H1 (cell line): Measurements from ENCODE around the gene PPFIBP2. TPM values are rescaled to one million over a fixed set of nuclear protein-coding genes. Genes with fewer than 3 reads are reported as not detected.

Experiments used
- CTCF ChIA-PET: fragments of 300-600 bp; sonication (Branson Sonifier 250); formaldehyde crosslinking; loops from one replicate; lab custom pipeline; 2021; ENCODE audit not compliant: partially characterized antibody; lab: Charles Lee
- POLR2A ChIA-PET: fragments of 300-600 bp; sonication (Branson Sonifier 250); formaldehyde crosslinking; loops from one replicate; lab custom pipeline; 2021; ENCODE audit warnings: inconsistent platforms; ENCODE audit not compliant: partially characterized antibody; lab: Charles Lee
- DNase-seq, 2 experiments: peaks; one replicate each; pipeline versions ENCODE4 v3.0.0 to v3.0.0-alpha.2; 2010 to 2022; ENCODE audit warnings: low spot score in 2 of 2, low read depth in 1 of 2, mixed read lengths in 1 of 2
- FAIRE-seq: peaks from 2 replicates; lab custom pipeline; 2011; peaks lifted over from hg19 to GRCh38; lab: Jason Lieb, UNC
- H2AFZ ChIP-seq: 2 replicates; pipeline ENCODE4 v1.8.1; 2012; ENCODE audit warnings: low read length, inconsistent platforms
- H2AK5ac ChIP-seq: 2 replicates; pipeline ENCODE4 v1.6.1; 2013; ENCODE audit warnings: low read depth, low read length
- H2BK120ac ChIP-seq: replicated peaks from 2 replicates; pipeline ENCODE3; 2013; ENCODE audit warnings: low read depth, low read length, inconsistent platforms
- H2BK12ac ChIP-seq: 2 replicates; pipeline ENCODE4 v1.6.1; 2013; ENCODE audit warnings: low read depth, low read length
- H2BK15ac ChIP-seq: 2 replicates; pipeline ENCODE4 v1.6.1; 2013; ENCODE audit warnings: low read length
- H2BK20ac ChIP-seq: 2 replicates; pipeline ENCODE4 v1.6.1; 2013; ENCODE audit warnings: low read length
- H2BK5ac ChIP-seq: 2 replicates; pipeline ENCODE4 v1.6.1; 2013; ENCODE audit warnings: low read depth, low read length
- H3K14ac ChIP-seq: 2 replicates; pipeline ENCODE4 v1.6.1; 2013; ENCODE audit warnings: inconsistent platforms; ENCODE audit not compliant: insufficient read length
- H3K18ac ChIP-seq: 2 replicates; pipeline ENCODE4 v1.6.1; 2013; ENCODE audit warnings: low read length; ENCODE audit errors: extremely low read depth
- H3K23ac ChIP-seq: 2 replicates; pipeline ENCODE4 v1.6.1; 2013; ENCODE audit warnings: inconsistent platforms; ENCODE audit not compliant: insufficient read length
- H3K23me2 ChIP-seq: 2 replicates; pipeline ENCODE4 v1.6.1; 2013; ENCODE audit warnings: low read depth, low read length
- H3K27ac ChIP-seq: 2 replicates; pipeline ENCODE4 v1.6.1; 2011; ENCODE audit warnings: low read depth, low read length, inconsistent platforms
- H3K27me3 ChIP-seq, 4 experiments: replicated peaks in 1 of 4; 1 replicate in 1 of 4; 2 replicates in 3 of 4; pipeline versions ENCODE4 v1.6.1 to v1.8.1; 2011 to 2013; ENCODE audit warnings: low read length in 3 of 4, mild to moderate bottlenecking in 3 of 4, inconsistent platforms in 2 of 4, mixed read lengths in 2 of 4, moderate library complexity in 1 of 4; ENCODE audit not compliant: control insufficient read depth in 3 of 4, insufficient read depth in 3 of 4; ENCODE audit errors: extremely low read depth in 1 of 4
- H3K36me3 ChIP-seq, 4 experiments: 2 replicates each; pipeline versions ENCODE4 v1.6.1 to v1.8.1; 2011 to 2013; ENCODE audit warnings: mild to moderate bottlenecking in 4 of 4, low read length in 3 of 4, moderate library complexity in 2 of 4, control low read depth in 1 of 4, inconsistent platforms in 1 of 4; ENCODE audit not compliant: insufficient read depth in 4 of 4, control insufficient read depth in 2 of 4
- H3K4ac ChIP-seq: replicated peaks from 2 replicates; pipeline ENCODE3; 2013; ENCODE audit warnings: low read length, low read depth, mixed read lengths, inconsistent platforms; ENCODE audit not compliant: insufficient read length
- H3K4me1 ChIP-seq, 4 experiments: replicated peaks in 1 of 4; 1 replicate in 1 of 4; 2 replicates in 3 of 4; pipeline versions ENCODE4 v1.6.1 to v1.8.1; 2011 to 2013; ENCODE audit warnings: low read length in 3 of 4, inconsistent platforms in 2 of 4, mixed read lengths in 1 of 4; ENCODE audit not compliant: insufficient read depth in 4 of 4, control insufficient read depth in 3 of 4
- H3K4me2 ChIP-seq, 2 experiments: 2 replicates each; pipeline versions ENCODE4 v1.6.1 to v1.8.1; 2011 to 2013; ENCODE audit warnings: low read depth in 2 of 2, low read length in 2 of 2, control low read depth in 1 of 2, inconsistent platforms in 1 of 2, mild to moderate bottlenecking in 1 of 2; ENCODE audit not compliant: insufficient read depth in 1 of 2
- H3K4me3 ChIP-seq, 4 experiments: fragments of 200-600, 300-600 bp in 1 of 4; sonication (generic), shearing (Covaris generic), sonication (Bioruptor Twin) in 1 of 4; 2 replicates each; pipeline versions ENCODE4 v1.5.1 to v1.8.1; 2011 to 2016; ENCODE audit warnings: low read length in 4 of 4, low read depth in 3 of 4, control low read depth in 2 of 4, inconsistent platforms in 2 of 4, mild to moderate bottlenecking in 2 of 4, mixed read lengths in 1 of 4, moderate library complexity in 1 of 4; ENCODE audit not compliant: insufficient read depth in 2 of 4; ENCODE audit errors: extremely low read depth in 1 of 4
- H3K56ac ChIP-seq: replicated peaks from 2 replicates; pipeline ENCODE3; 2013; ENCODE audit warnings: low read depth, mild to moderate bottlenecking, mixed read lengths, low read length, inconsistent platforms; ENCODE audit not compliant: insufficient read length
- H3K79me1 ChIP-seq: 2 replicates; pipeline ENCODE4 v1.6.1; 2013; ENCODE audit warnings: low read depth, low read length, control low read depth
- H3K79me2 ChIP-seq, 2 experiments: 2 replicates each; pipeline versions ENCODE4 v1.6.1 to v1.8.1; 2012 to 2013; ENCODE audit warnings: low read length in 2 of 2, mild to moderate bottlenecking in 2 of 2, inconsistent platforms in 1 of 2; ENCODE audit not compliant: insufficient read depth in 2 of 2, control insufficient read depth in 1 of 2
- H3K9ac ChIP-seq, 4 experiments: replicated peaks in 1 of 4; 1 replicate in 1 of 4; 2 replicates in 3 of 4; pipeline versions ENCODE4 v1.6.1 to v1.8.1; 2011 to 2013; ENCODE audit warnings: low read depth in 3 of 4, low read length in 3 of 4, control low read depth in 2 of 4, mild to moderate bottlenecking in 2 of 4, moderate library complexity in 2 of 4, inconsistent platforms in 1 of 4; ENCODE audit errors: extremely low read depth in 1 of 4
- H3K9me3 ChIP-seq, 2 experiments: 2 replicates each; pipeline versions ENCODE4 v1.6.1 to v1.8.1; 2012 to 2013; ENCODE audit warnings: mild to moderate bottlenecking in 2 of 2, moderate library complexity in 2 of 2, control low read depth in 1 of 2, inconsistent platforms in 1 of 2, low read depth in 1 of 2, low read length in 1 of 2, mixed read lengths in 1 of 2; ENCODE audit not compliant: insufficient read depth in 2 of 2
- H4K20me1 ChIP-seq, 2 experiments: replicated peaks in 1 of 2; 2 replicates each; pipeline versions ENCODE3 to v1.8.1; 2011 to 2013; ENCODE audit warnings: inconsistent platforms in 2 of 2, low read length in 2 of 2, mild to moderate bottlenecking in 1 of 2; ENCODE audit not compliant: insufficient read depth in 2 of 2, control insufficient read depth in 1 of 2
- H4K5ac ChIP-seq: 2 replicates; pipeline ENCODE4 v1.6.1; 2013; ENCODE audit warnings: low read length, low read depth, mixed read lengths, inconsistent platforms; ENCODE audit not compliant: insufficient read length
- H4K8ac ChIP-seq: 2 replicates; pipeline ENCODE4 v1.8.0; 2013; ENCODE audit warnings: mild to moderate bottlenecking, moderate library complexity, low read length, inconsistent platforms; ENCODE audit not compliant: insufficient read depth; ENCODE audit errors: extremely low read depth
- H4K91ac ChIP-seq: replicated peaks from 2 replicates; pipeline ENCODE3; 2013; ENCODE audit warnings: low read length, mixed read lengths, inconsistent platforms; ENCODE audit not compliant: insufficient read length
- CBX5 ChIP-seq: fragments of 300-800, 300-1000 bp; sonication (generic); IDR thresholded peaks from 2 replicates; pipeline ENCODE4 v1.7.1; 2016; ENCODE audit warnings: antibody characterized with exemption, low read length, low read depth
- EZH2 ChIP-seq: fragments of 200-600 bp; sonication (generic); IDR thresholded peaks from 2 replicates; pipeline ENCODE4 v1.7.1; 2012; ENCODE audit warnings: low read depth, mild to moderate bottlenecking, moderate library complexity, low read length, inconsistent platforms; ENCODE audit not compliant: severe bottlenecking
- HDAC2 ChIP-seq, 2 experiments: fragments of 300-600 bp in 1 of 2; sonication (generic) in 1 of 2; IDR thresholded peaks; 2 replicates each; pipeline ENCODE4 v1.6.1; 2011 to 2012; ENCODE audit warnings: low read depth in 2 of 2, low read length in 2 of 2, mild to moderate bottlenecking in 2 of 2, moderate library complexity in 2 of 2, borderline replicate concordance in 1 of 2, inconsistent platforms in 1 of 2
- NANOG ChIP-seq: IDR thresholded peaks from 2 replicates; pipeline ENCODE4 v1.6.1; 2011; ENCODE audit warnings: low read length, low read depth, mild to moderate bottlenecking, inconsistent platforms; ENCODE audit not compliant: insufficient read depth, poor library complexity, severe bottlenecking
- POLR2A ChIP-seq, 2 experiments: IDR thresholded peaks; 1 replicate in 1 of 2; 2 replicates in 1 of 2; pipeline ENCODE4 v1.6.1; 2011; ENCODE audit warnings: low read depth in 2 of 2, low read length in 2 of 2, mild to moderate bottlenecking in 2 of 2; ENCODE audit errors: control extremely low read depth in 1 of 2
- RAD21 ChIP-seq, 2 experiments: IDR thresholded peaks in 1 of 2; conservative IDR thresholded peaks in 1 of 2; 2 replicates each; pipeline ENCODE4 v1.6.1; 2011; ENCODE audit warnings: low read depth in 2 of 2, low read length in 2 of 2, improper control_type of control experiment in 1 of 2, inconsistent platforms in 1 of 2, mild to moderate bottlenecking in 1 of 2, moderate library complexity in 1 of 2
- RBBP5 ChIP-seq: IDR thresholded peaks from 2 replicates; pipeline ENCODE4 v1.7.1; 2012; ENCODE audit warnings: low read depth, mild to moderate bottlenecking, inconsistent platforms, low read length, moderate library complexity, borderline replicate concordance
- SUZ12 ChIP-seq: fragments of 200-600 bp; sonication (generic); IDR thresholded peaks from 2 replicates; pipeline ENCODE4 v1.6.1; 2012; ENCODE audit warnings: mild to moderate bottlenecking, inconsistent platforms, low read length, moderate library complexity, mixed read lengths
- WGBS, 2 experiments: shearing (Covaris generic) in 1 of 2; methylation state at CpG; one replicate each; pipeline versions ENCODE4 v1.1.6 to v1.1.7; 2013 to 2015; ENCODE audit warnings: low lambda C conversion rate in 2 of 2, mixed read lengths in 2 of 2, inconsistent platforms in 1 of 2, low coverage in 1 of 2, missing lambda C conversion rate in 1 of 2; ENCODE audit not compliant: insufficient replicate concordance in 2 of 2, insufficient coverage in 1 of 2, insufficient read length in 1 of 2; ENCODE audit errors: extremely low coverage in 1 of 2, missing lambda C conversion rate in 1 of 2; 5-methylcytosine and 5-hydroxymethylcytosine counted together
- polyA plus RNA-seq, 7 experiments: library from polyadenylated mRNA; depleted of rRNA in 3 of 7; stranded (reverse) in 5 of 7; unstranded in 2 of 7; fragments of >200 nt in 5 of 7; fragments of 200-250 nt in 2 of 7; gene quantifications; 1 replicate in 5 of 7; 2 replicates in 1 of 7; 4 replicates in 1 of 7; pipeline versions ENCODE4 v1.2.1 to v1.2.3, GENCODE V29; 2011 to 2013; ENCODE audit warnings: missing spikeins in 2 of 7, mixed read lengths in 2 of 7
- total RNA-seq: library from RNA; stranded (reverse); fragmentation: NEBNext Ultra II Directional; extraction: Animal tissue kit (Norgen Biotek cat#: 25700); gene quantifications from 2 replicates; pipeline ENCODE4 v1.2.1, GENCODE V29; 2021
- TF ChIP-seq, protein P1 (sequence below), 3 experiments: IDR thresholded peaks; 1 replicate in 2 of 3; 2 replicates in 1 of 3; pipeline versions ENCODE4 v1.5.1 to v1.6.1; 2011; ENCODE audit warnings: low read length in 3 of 3, mild to moderate bottlenecking in 3 of 3, inconsistent platforms in 2 of 3, low read depth in 1 of 3, moderate library complexity in 1 of 3; ENCODE audit not compliant: insufficient read depth in 1 of 3; ENCODE audit errors: control extremely low read depth in 1 of 3
- TF ChIP-seq, protein P2 (sequence below): IDR thresholded peaks from 2 replicates; pipeline ENCODE4 v1.6.1; 2011; ENCODE audit warnings: low read depth, mild to moderate bottlenecking, low read length; ENCODE audit not compliant: insufficient read depth

PPFIBP2 gene
- total and polyA plus RNA-seq, 2 of the 8 experiments (the other 6 are each of a cell fraction or from before 2014, with no cell fraction given) = 5.5 to 9.8 TPM

- Histone ChIP-seq H4K20me1 (no peaks in the 10 kb centered on the region), H2BK12ac (no peak overlapping the region), H3K4me1 (peaks cover 0 to 7% (median 4%) of the 10 kb centered on the region in 4 experiments; a peak in 4 of 7 replicates), H3K23ac (no peak overlapping the region), H3K23me2 (no peaks in the 10 kb centered on the region), H3K4ac (no peak overlapping the region), H3K27ac (no peak overlapping the region), H4K8ac (no peak overlapping the region), H3K56ac (no peak overlapping the region), H3K4me3 (no peak overlapping the region), H2AFZ (no peak overlapping the region), H3K27me3 (no peaks in the 10 kb centered on the region), H3K9ac (no peak overlapping the region), H3K79me2 (no peaks in the 10 kb centered on the region), H2BK15ac (no peak overlapping the region), H4K5ac (no peak overlapping the region), H2AK5ac (no peak overlapping the region), H3K9me3 (no peaks in the 10 kb centered on the region), H3K4me2 (no peak overlapping the region), H4K91ac (no peak overlapping the region), H3K36me3 (no peaks in the 10 kb centered on the region), H3K18ac (no peak overlapping the region), H2BK5ac (no peak overlapping the region), H3K14ac (no peak overlapping the region), H2BK120ac (no peak overlapping the region), H2BK20ac (no peak overlapping the region), H3K79me1 (no peaks in the 10 kb centered on the region; the same call in 1 of the 2 replicates)
- no peak for FAIRE-seq
- CTCF ChIA-PET = interaction anchor here (0.6 to 7.6 kb wide), 27 partner anchors 10 to 454 kb away, joined by 3 to 54 read pairs (median 5); no protein-coding TSS in a partner anchor
- POLR2A ChIA-PET = no interaction called here
- 90% methylated on average over 4 of the region's 4 CpGs; no CpG with 5 or more reads in 1 of the 2 experiments for WGBS, 2 experiments
- no peak for DNase-seq
- no peak for TF ChIP-seq NANOG
- TF ChIP-seq EZH2 = no peak
- TF ChIP-seq, protein P1, sequence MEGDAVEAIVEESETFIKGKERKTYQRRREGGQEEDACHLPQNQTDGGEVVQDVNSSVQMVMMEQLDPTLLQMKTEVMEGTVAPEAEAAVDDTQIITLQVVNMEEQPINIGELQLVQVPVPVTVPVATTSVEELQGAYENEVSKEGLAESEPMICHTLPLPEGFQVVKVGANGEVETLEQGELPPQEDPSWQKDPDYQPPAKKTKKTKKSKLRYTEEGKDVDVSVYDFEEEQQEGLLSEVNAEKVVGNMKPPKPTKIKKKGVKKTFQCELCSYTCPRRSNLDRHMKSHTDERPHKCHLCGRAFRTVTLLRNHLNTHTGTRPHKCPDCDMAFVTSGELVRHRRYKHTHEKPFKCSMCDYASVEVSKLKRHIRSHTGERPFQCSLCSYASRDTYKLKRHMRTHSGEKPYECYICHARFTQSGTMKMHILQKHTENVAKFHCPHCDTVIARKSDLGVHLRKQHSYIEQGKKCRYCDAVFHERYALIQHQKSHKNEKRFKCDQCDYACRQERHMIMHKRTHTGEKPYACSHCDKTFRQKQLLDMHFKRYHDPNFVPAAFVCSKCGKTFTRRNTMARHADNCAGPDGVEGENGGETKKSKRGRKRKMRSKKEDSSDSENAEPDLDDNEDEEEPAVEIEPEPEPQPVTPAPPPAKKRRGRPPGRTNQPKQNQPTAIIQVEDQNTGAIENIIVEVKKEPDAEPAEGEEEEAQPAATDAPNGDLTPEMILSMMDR (IDR thresholded peaks at IDR 0.05; ENCODE audit: control extremely low read depth in 1 of 3, insufficient read depth in 1 of 3, low read depth in 1 of 3, low read length in 3 of 3) = no peak
- no peak for TF ChIP-seq CBX5
- no peak for TF ChIP-seq HDAC2 (IDR thresholded peaks at IDR 0.05; ENCODE audit: borderline replicate concordance in 1 of 2, low read depth in 2 of 2, low read length in 2 of 2)
- TF ChIP-seq RBBP5 = no peak
- TF ChIP-seq POLR2A (IDR thresholded peaks at IDR 0.05; ENCODE audit: control extremely low read depth in 1 of 2, low read depth in 2 of 2, low read length in 2 of 2) = no peak
- TF ChIP-seq, protein P2, sequence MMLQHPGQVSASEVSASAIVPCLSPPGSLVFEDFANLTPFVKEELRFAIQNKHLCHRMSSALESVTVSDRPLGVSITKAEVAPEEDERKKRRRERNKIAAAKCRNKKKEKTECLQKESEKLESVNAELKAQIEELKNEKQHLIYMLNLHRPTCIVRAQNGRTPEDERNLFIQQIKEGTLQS = no peak
- TF ChIP-seq RAD21 (IDR thresholded peaks at IDR 0.05 in 1 of 2, conservative IDR thresholded peaks at IDR 0.05 in 1 of 2; ENCODE audit: low read depth in 2 of 2, low read length in 2 of 2) = no peak
- no peak for TF ChIP-seq SUZ12
Measured at GRCh38 chr11:7549681-7550080, 35.9 kb downstream of the PPFIBP2 start.
